T47D (cell line): Measurements from ENCODE around the gene ARID3B.
A peak's percentile ranks its signal among the peaks of the same experiment; 100 is the strongest.
"Not testable (repeated sequence)": the region's sequence is repeated elsewhere in the genome, so short reads cannot be mapped to it uniquely, and the experiment has no call there.

ENCODE experiments used
- DNase-seq, 2 experiments: peaks; one replicate each; pipeline versions ENCODE4 v3.0.0 to v3.0.0-alpha.2; 2011 to 2012; ENCODE audit warnings: low read depth in 1 of 2, low spot score in 1 of 2
- JUND ChIP-seq: IDR thresholded peaks from 2 replicates; pipeline ENCODE4 v1.6.1; 2012; ENCODE audit warnings: low read depth
- in situ Hi-C: cut with HindIII; loops from 2 replicates; pipeline ENCODE4 v1.10.0; 2016; ENCODE audit warnings: low sequenced_read_pairs, low pct_unique_long_range_greater_than_20kb

The ARID3B gene

DNA sequence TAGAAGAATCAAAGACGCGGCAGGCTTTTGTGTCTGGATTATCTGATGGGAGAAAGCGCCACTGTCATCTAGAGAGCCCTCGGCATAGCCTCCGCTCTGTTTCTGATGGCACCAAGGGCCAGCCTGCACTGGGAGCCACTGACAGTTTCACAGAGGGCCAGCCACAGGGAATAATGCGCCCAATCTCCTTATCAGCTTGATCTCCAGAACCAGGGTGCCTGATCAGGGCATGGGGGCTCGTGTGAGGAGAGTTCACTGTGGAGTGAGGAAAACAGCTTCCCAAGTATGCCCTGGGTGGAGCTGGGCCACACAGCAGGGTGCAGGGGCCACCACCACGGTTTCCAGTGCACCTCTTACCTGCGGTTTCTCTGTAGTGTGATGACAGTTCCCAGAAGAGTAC lies 44.8 kb downstream of the ARID3B start:
- TF ChIP-seq JUND, result no peak
- in situ Hi-C loops, result no loop called here
- DNase-seq, result no peak

DNA sequence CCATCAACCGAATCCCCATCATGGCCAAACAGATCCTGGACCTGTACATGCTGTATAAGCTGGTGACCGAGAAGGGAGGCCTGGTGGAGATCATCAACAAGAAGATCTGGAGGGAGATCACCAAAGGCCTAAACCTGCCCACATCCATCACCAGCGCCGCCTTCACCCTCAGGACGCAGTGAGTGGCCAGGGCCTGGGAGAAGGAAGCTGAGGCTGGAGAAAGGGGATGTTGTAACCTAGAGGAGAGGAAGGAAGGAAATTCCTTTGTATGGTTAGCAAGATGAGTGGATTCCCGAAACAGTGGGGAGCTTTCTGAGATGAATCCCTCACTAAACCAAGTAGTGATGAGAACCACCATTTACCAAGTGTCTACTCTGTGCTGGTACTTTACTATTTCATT lies 48.8 kb downstream of the ARID3B start:
- in situ Hi-C loops, result no loop called here
- no peak for TF ChIP-seq JUND
- DNase-seq, result no peak

DNA sequence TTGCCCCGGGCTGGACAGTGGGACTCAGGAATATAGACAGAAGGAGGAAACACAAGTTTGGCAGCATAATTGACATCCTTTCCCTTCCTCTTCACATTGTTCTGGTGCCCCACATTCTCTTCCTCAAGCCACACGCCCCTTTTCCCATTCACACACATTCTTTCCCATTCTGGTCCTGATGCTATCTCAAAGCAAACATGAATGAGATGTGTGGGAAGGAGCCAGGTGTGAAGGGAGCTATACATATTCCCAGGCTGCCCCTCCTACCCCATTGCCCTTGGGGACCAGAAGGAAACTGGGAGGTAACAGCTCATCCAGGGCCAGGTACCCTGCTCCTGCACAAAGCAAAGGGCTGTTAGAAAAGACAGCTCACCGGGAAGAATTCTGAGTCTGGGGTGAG lies 51.2 kb downstream of the ARID3B start:
- in situ Hi-C loops, result no loop called here
- peak in 1 of 2 experiments; percentile 81 for DNase-seq
- no peak for TF ChIP-seq JUND

DNA sequence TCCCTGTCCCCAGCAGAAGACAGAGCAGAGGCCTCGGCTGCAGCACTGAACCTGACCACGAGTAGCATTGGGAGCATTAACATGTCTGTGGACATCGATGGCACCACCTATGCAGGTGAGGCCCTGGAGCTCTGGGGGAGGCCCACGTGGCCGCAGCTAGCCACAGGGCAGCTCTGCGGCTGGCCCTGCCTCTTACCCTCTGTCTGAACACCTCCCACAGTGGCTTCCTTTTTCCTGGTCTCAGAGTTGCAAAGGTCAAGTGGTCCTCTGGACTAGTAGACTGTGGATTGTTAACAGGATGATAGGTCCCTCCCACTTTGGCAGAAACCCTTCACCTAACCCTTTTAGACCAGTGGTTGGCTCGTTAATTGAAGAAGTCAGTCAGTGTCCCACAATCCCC lies 52.1 kb downstream of the ARID3B start:
- in situ Hi-C loops, result no loop called here
- TF ChIP-seq JUND, result no peak
- DNase-seq, result no peak

DNA sequence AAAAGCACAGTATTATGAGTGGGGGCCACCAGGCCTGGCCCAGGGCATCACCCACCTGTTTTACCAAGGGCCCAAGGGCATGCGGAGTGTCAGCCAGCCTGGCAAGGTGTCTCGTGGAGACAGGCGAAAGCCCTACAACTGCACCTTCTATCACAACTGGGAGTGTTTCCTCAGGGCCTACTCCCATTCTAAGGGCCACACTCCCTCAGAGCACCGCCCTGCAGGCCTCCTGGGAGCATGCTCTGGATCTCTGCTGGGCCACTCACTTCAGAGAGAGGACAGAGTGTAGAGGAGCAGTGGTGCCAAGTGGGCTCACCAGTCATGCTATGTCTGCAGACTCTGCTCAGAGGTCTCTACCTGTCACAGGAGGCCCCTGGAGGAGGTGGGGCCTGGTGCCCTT lies 53.4 kb downstream of the ARID3B start:
- DNase-seq, result no peak
- TF ChIP-seq JUND, result no peak
- in situ Hi-C loops, result no loop called here

DNA sequence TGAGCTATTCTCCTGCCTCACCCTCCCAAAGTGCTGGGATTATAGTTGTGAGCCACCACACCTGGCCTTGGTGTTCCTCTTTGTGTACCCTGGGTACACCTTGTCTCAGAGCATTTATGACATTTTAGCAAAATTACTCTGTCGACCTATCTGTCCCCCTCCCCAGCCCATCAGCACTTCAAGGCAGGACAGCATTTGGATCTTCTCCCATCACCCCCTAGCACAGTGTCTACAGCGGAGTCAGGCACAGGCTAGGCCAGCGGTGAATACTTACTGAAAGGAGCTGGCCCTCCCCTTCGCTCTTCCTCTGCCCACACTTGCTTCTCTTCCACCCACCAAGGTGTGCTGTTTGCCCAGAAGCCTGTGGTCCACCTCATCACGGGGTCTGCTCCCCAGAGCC lies 54.3 kb downstream of the ARID3B start:
- in situ Hi-C loops, result no loop called here
- no peak for DNase-seq
- TF ChIP-seq JUND, result no peak

DNA sequence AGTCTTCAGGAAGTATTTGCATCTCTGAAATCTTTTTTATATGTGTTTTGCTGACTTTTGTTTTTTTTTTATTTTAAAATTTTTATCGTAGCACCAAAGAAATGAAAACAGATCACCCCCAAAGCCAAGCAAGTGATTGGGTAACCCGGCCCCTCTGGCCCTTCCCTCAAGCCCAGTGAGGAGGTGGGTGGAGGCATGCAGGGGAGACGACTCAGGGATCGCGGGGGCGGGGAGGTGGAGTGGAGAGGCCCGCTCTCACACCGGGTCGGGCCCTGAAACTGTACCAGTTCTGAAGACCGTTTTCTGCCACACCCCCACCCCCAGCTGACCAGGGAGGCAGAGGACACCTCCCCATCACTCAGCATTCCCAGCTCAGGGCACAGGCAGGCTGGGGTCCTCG lies 55.7 kb downstream of the ARID3B start:
- in situ Hi-C loops, result not testable (repeated sequence)

DNA sequence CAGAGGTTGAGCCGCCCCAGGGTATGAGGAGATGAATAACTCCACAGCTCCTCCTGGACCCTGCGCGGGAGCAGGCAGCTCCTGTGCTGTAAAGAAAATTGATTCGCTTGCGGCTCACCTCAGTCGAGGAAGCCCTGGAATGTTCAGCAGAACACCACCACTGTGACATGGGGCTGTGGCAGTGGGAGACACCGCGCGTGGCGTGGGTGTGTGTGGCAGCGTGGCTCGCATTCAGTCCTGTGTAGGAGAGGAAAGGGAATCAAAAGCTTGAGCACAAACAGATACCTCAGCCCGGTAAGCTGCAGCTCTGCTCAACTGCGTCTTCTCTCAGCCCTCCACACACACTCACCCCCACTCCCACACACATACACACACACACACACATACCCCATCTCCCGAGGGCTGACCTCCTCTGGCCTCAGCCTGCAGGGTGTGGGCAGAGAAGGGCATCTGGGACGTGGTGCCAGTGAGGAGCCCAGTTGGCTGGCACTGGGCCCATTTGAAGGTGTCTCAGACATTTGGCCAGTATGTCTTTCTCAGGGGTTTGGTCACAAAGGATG lies 56.2 kb downstream of the ARID3B start:
- DNase-seq, in situ Hi-C loops: not testable (repeated sequence)

More for the DNA sequence above, 55.7 kb downstream of the ARID3B start:
- DNase-seq, result not testable (repeated sequence)

DNA sequence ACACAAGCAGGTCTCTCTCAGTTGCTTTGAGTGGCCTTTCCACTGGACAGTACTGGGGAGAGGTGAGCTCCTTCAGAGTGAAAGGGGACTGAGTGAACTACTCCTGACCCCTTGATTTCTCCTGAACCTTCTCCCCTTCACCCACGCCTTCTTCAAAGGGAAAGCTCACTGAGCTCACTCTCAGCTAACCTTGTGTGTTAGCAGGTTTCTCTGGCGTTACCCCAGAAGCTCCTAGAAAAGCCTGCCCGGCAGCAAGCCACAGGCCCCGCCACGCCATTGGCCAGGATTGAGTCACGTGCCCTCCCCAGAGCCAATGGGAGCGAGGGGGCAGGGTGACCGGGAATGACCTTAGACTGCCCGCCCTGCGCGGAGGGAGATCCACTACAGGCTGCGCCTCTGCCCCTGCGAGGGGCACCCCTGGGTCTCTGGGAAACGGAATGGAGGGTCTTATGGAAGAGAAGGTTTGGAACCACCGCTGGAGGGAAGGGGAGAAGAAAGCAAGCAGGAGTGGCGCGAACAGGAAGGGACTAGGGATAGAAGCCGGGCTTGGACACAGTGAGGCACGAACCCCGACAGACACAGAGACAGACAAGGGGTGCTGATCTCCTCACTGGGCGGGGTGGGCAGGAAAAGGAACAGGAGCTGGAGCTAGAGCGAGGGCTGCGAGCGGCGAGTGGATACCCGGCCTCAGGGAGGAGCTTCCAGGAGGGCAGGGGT lies 57.3 kb downstream of the ARID3B start:
- DNase-seq, result peak; percentile 95 to 98
- TF ChIP-seq JUND, result no peak
- in situ Hi-C loops, result no loop called here

DNA sequence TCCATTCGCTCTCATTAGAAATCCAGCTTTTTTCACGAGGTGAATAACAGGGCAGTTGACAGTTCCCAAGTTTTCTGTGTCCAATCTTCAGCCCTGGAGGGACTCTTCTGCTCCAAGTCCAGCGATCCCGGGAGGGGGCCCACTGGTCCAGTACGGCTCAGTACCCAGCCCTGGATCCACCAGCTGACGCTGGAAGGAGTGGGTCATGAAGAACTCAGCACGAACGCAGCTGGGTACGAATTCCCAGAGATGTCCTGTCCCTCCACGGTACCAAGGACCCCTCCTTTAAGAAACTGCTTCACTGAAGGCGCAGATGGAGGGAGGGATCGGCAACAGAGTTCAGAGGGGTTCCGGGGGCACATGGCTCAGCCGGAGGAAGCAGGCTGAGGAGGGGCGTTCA lies 58.1 kb downstream of the ARID3B start:
- TF ChIP-seq JUND, result no peak
- DNase-seq, result no peak
- in situ Hi-C loops, result no loop called here

DNA sequence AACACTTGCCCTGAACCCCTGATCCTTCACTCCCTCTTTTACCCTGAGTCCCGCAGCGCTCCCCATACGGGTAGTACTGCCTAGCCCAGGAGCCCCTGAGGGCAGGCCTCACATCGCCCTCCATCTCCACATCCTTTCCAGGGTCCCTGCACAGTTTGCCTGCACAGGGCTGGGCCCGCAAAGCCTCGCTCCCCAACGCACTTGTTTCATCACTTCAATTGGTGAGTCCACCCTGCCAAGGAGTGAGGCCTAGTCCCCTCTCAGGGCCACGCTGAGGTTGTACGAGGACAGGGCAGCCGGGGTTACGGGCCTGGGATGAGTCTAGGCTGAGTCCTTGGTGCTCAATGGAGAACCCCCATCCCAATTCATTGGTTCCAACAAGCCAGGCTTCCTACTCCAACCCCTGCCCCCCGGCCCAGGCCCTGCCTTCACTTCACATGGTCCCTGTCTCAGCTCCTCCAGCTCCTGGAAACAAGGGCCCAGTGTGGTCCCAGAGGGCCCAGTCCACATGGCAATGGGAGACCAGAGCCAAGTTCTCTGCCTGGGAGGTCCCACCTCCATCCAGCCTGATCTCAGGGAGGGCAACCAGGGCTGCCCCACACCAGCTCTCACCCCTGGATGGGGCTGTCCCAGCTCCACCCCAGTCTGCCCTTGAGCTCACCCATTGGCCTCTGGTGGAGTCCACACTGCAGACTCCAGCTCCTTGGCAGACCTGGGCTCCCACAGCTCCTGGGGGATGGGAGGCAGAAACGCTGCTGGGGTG lies 62.2 kb downstream of the ARID3B start:
- no peak for TF ChIP-seq JUND
- in situ Hi-C loops, result no loop called here
- DNase-seq, result no peak

DNA sequence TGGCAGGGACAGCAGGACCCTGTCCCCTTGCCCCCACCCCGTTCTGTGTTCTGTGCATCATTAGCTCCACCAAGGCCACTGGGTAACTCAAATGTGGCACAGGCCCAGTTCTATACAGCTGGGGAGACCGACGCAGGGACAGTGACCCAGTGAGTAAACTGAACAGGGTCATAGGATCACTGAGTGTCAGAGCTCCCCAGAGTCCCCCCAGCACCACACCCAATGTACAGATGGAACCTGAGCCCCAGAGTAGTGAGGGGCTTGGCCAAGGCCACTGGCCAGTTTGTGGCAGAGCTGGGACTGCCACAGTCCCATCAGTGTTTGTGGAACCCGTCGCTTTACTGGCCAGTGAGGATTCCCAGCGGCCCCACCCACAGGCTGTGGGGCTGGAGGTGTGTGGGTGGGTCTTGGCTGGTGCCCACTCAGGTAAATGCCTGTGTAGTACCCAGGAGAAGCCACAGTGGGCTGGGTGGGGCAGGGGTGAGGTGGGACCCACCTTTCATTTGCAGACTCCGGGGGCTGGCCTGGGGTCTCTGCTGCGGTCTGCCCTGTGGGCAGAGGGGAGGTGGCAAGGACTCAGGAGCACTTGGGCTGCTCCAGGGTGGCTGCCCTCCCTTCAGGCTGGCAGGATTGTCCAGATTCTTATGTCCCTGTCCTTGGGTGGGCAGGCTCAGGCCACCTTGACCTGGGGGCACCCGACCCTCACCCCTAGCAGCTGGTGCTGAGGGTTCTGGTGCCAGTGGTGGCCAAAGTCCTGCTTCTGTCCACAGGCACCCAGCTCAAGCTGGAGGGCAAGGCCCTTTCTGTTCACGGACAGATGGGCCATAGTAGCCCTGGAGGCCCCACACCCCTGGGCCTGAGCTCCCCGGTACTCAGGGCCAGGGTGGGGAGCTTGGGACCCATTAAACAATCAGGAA lies 63.0 kb downstream of the ARID3B start:
- no peak for DNase-seq
- no peak for TF ChIP-seq JUND
- in situ Hi-C loops, result no loop called here
